ENCODE results near the gene ADAMTS17. TPM values are rescaled to one million over a fixed set of nuclear protein-coding genes. Genes with fewer than 3 reads are reported as not detected.

ADAMTS17 gene
- total RNA-seq, 1 donor, result 7.6 TPM

GRCh38 chr15:100189319-100189718 lies 152.5 kb downstream of the ADAMTS17 start:
- Histone ChIP-seq H3K27me3 (ENCODE audit: insufficient read depth, low read length) (no peaks in the 10 kb centered on the region), H3K4me1 (ENCODE audit: insufficient read depth, low read length) (no peaks in the 10 kb centered on the region), H3K9me3 (ENCODE audit: low read depth, low read length) (no peaks in the 10 kb centered on the region), H3K4me3 (ENCODE audit: low read length) (no peak overlapping the region)

GRCh38 chr15:100187677-100188076 lies 154.1 kb downstream of the ADAMTS17 start:
- no peaks in the 10 kb centered on the region for H3K27me3 ChIP-seq (ENCODE audit: insufficient read depth, low read length)
- no peak overlapping the region for H3K4me3 ChIP-seq (ENCODE audit: low read length)
- no peaks in the 10 kb centered on the region for H3K9me3 ChIP-seq (ENCODE audit: low read depth, low read length)

GRCh38 chr15:100186960-100187359 lies 154.8 kb downstream of the ADAMTS17 start:
- Histone ChIP-seq H3K4me3 (ENCODE audit: low read length) (no peak overlapping the region), H3K27me3 (ENCODE audit: insufficient read depth, low read length) (no peaks in the 10 kb centered on the region), H3K4me1 (ENCODE audit: insufficient read depth, low read length) (no peaks in the 10 kb centered on the region), H3K9me3 (ENCODE audit: low read depth, low read length) (no peaks in the 10 kb centered on the region)

More at GRCh38 chr15:100187677-100188076, 154.1 kb downstream of the ADAMTS17 start:
- no peaks in the 10 kb centered on the region for H3K4me1 ChIP-seq (ENCODE audit: insufficient read depth, low read length)

- Histone ChIP-seq H3K4me1 (ENCODE audit: insufficient read depth, low read length) (no peaks in the 10 kb centered on the region), H3K4me3 (ENCODE audit: low read length) (no peak overlapping the region), H3K27me3 (ENCODE audit: insufficient read depth, low read length) (no peaks in the 10 kb centered on the region), H3K9me3 (ENCODE audit: low read depth, low read length) (no peaks in the 10 kb centered on the region)
These were observed 155.4 kb downstream of the ADAMTS17 start for GRCh38 chr15:100186366-100186765.

GRCh38 chr15:100183921-100184495 lies 157.8 kb downstream of the ADAMTS17 start:
- Histone ChIP-seq H3K27me3 (ENCODE audit: insufficient read depth, low read length) (no peaks in the 10 kb centered on the region), H3K4me1 (ENCODE audit: insufficient read depth, low read length) (no peaks in the 10 kb centered on the region), H3K4me3 (ENCODE audit: low read length) (no peak overlapping the region), H3K9me3 (ENCODE audit: low read depth, low read length) (no peaks in the 10 kb centered on the region)

GRCh38 chr15:100180921-100181320 lies 160.9 kb downstream of the ADAMTS17 start:
- no peaks in the 10 kb centered on the region for H3K4me1 ChIP-seq (ENCODE audit: insufficient read depth, low read length)
- no peaks in the 10 kb centered on the region for H3K27me3 ChIP-seq (ENCODE audit: insufficient read depth, low read length)
- H3K4me3 ChIP-seq (ENCODE audit: low read length), result no peak overlapping the region
- no peaks in the 10 kb centered on the region for H3K9me3 ChIP-seq (ENCODE audit: low read depth, low read length)

- Histone ChIP-seq H3K4me1 (ENCODE audit: insufficient read depth, low read length) (no peaks in the 10 kb centered on the region), H3K27me3 (ENCODE audit: insufficient read depth, low read length) (no peaks in the 10 kb centered on the region), H3K9me3 (ENCODE audit: low read depth, low read length) (peaks cover 5% of the 10 kb centered on the region), H3K4me3 (ENCODE audit: low read length) (no peak overlapping the region)
These were observed 166.2 kb downstream of the ADAMTS17 start for GRCh38 chr15:100175406-100176114.

GRCh38 chr15:100174904-100175275 lies 166.9 kb downstream of the ADAMTS17 start:
- Histone ChIP-seq H3K9me3 (ENCODE audit: low read depth, low read length) (peaks cover 5% of the 10 kb centered on the region), H3K27me3 (ENCODE audit: insufficient read depth, low read length) (no peaks in the 10 kb centered on the region), H3K4me1 (ENCODE audit: insufficient read depth, low read length) (no peaks in the 10 kb centered on the region), H3K4me3 (ENCODE audit: low read length) (no peak overlapping the region)

GRCh38 chr15:100174159-100174903 lies 167.4 kb downstream of the ADAMTS17 start:
- Histone ChIP-seq H3K4me1 (ENCODE audit: insufficient read depth, low read length) (no peaks in the 10 kb centered on the region), H3K27me3 (ENCODE audit: insufficient read depth, low read length) (no peaks in the 10 kb centered on the region), H3K9me3 (ENCODE audit: low read depth, low read length) (peaks cover 5% of the 10 kb centered on the region), H3K4me3 (ENCODE audit: low read length) (no peak overlapping the region)

- H3K4me3 ChIP-seq (ENCODE audit: low read length), result no peak overlapping the region
- H3K4me1 ChIP-seq (ENCODE audit: insufficient read depth, low read length), result no peaks in the 10 kb centered on the region
- H3K27me3 ChIP-seq (ENCODE audit: insufficient read depth, low read length), result no peaks in the 10 kb centered on the region
- peaks cover 5% of the 10 kb centered on the region for H3K9me3 ChIP-seq (ENCODE audit: low read depth, low read length)
These were observed 169.3 kb downstream of the ADAMTS17 start for GRCh38 chr15:100172356-100173024.

- H3K4me1 ChIP-seq (ENCODE audit: insufficient read depth, low read length), result no peaks in the 10 kb centered on the region
- no peak overlapping the region for H3K4me3 ChIP-seq (ENCODE audit: low read length)
- H3K27me3 ChIP-seq (ENCODE audit: insufficient read depth, low read length), result no peaks in the 10 kb centered on the region
- H3K9me3 ChIP-seq (ENCODE audit: low read depth, low read length), result peaks cover 5% of the 10 kb centered on the region
These were observed 170.4 kb downstream of the ADAMTS17 start for GRCh38 chr15:100171411-100171810.

GRCh38 chr15:100170291-100171210 lies 171.2 kb downstream of the ADAMTS17 start:
- Histone ChIP-seq H3K27me3 (ENCODE audit: insufficient read depth, low read length) (no peaks in the 10 kb centered on the region), H3K4me1 (ENCODE audit: insufficient read depth, low read length) (no peaks in the 10 kb centered on the region), H3K9me3 (ENCODE audit: low read depth, low read length) (peaks cover 5% of the 10 kb centered on the region), H3K4me3 (ENCODE audit: low read length) (no peak overlapping the region)

GRCh38 chr15:100169615-100170290 lies 172.0 kb downstream of the ADAMTS17 start:
- H3K4me3 ChIP-seq (ENCODE audit: low read length), result no peak overlapping the region
- peaks cover 5% of the 10 kb centered on the region for H3K9me3 ChIP-seq (ENCODE audit: low read depth, low read length)
- no peaks in the 10 kb centered on the region for H3K4me1 ChIP-seq (ENCODE audit: insufficient read depth, low read length)
- H3K27me3 ChIP-seq (ENCODE audit: insufficient read depth, low read length), result no peaks in the 10 kb centered on the region

GRCh38 chr15:100168787-100169186 lies 173.0 kb downstream of the ADAMTS17 start:
- no peaks in the 10 kb centered on the region for H3K4me1 ChIP-seq (ENCODE audit: insufficient read depth, low read length)
- H3K9me3 ChIP-seq (ENCODE audit: low read depth, low read length), result peaks cover 5% of the 10 kb centered on the region
- no peaks in the 10 kb centered on the region for H3K27me3 ChIP-seq (ENCODE audit: insufficient read depth, low read length)
- no peak overlapping the region for H3K4me3 ChIP-seq (ENCODE audit: low read length)
